Measurements from ENCODE around the gene CHRNE. TPM values are rescaled to one million over a fixed set of nuclear protein-coding genes. Genes with fewer than 3 reads are reported as not detected.

CHRNE gene
- total and polyA plus RNA-seq, 2 donors (not counting 1 experiment from before 2014, with no cell fraction given), result 0.19 to 0.66 TPM

GRCh38 chr17:4862720-4863119, 40.2 kb downstream of the CHRNE start:
- Histone ChIP-seq H3K27me3 (ENCODE audit: control insufficient read depth, insufficient read depth, low read length) (no peaks in the 10 kb centered on the region), H3K79me2 (ENCODE audit: control insufficient read depth, insufficient read depth, low read length) (no peaks in the 10 kb centered on the region), H3K4me3 (replicated peaks in 1 of 4; ENCODE audit: control extremely low read depth in 1 of 4, insufficient read depth in 1 of 4, low read depth in 3 of 4, low read length in 4 of 4) (no peak overlapping the region), H3K9me3 (ENCODE audit: control insufficient read depth, insufficient read depth, low read depth, low read length) (no peaks in the 10 kb centered on the region), H3K9ac (ENCODE audit: insufficient read depth, low read length) (no peak overlapping the region), H2AFZ (ENCODE audit: low read length) (no peak overlapping the region), H3K27ac (ENCODE audit: insufficient read depth, low read length) (no peak overlapping the region), H4K20me1 (ENCODE audit: control insufficient read depth, extremely low read depth, insufficient read depth, low read length) (no peaks in the 10 kb centered on the region), H3K4me2 (ENCODE audit: extremely low read depth, insufficient read depth, low read length) (no peak overlapping the region), H3K4me1 (ENCODE audit: control insufficient read depth, extremely low read depth, insufficient read depth, low read length) (no peaks in the 10 kb centered on the region), H3K36me3 (ENCODE audit: control insufficient read depth, insufficient read depth, low read length) (no peaks in the 10 kb centered on the region)
- no peak for DNase-seq (ENCODE audit: low read depth in 2 of 2)
- TF ChIP-seq CTCF (conservative IDR thresholded peaks at IDR 0.05 in 1 of 2, IDR thresholded peaks at IDR 0.05 in 1 of 2; ENCODE audit: low read depth in 1 of 2, low read length in 2 of 2) (no peak), EZH2 (IDR thresholded peaks at IDR 0.05; ENCODE audit: low read length, missing control alignments) (no peak)

DNA sequence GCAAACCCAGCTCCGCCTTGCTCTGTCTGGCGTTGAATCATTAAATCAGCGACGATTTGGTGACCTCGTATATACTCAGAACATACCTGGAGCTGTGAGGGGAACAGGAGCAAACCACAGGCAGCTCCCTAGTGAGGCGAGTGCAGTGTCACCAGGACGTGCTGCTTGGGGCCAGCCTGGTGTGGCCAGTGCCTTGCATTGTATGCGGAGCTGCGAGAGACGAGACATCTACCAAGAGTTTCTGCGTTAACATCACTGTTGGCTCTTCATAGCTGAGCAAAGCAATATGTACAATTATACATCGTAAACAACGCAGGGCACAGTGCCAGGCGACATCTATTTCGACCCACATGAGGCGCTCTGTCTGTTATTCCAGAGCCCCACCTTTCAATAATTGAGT, 41.8 kb downstream of the CHRNE start:
- no peaks in the 10 kb centered on the region for H3K4me1 ChIP-seq (ENCODE audit: control insufficient read depth, extremely low read depth, insufficient read depth, low read length)
- H3K27ac ChIP-seq (ENCODE audit: insufficient read depth, low read length), result no peak overlapping the region
- H3K4me3 ChIP-seq (replicated peaks in 1 of 4; ENCODE audit: control extremely low read depth in 1 of 4, insufficient read depth in 1 of 4, low read depth in 3 of 4, low read length in 4 of 4), result no peak overlapping the region
- H3K9ac ChIP-seq (ENCODE audit: insufficient read depth, low read length), result no peak overlapping the region
- H3K4me2 ChIP-seq (ENCODE audit: extremely low read depth, insufficient read depth, low read length), result no peak overlapping the region
- no peaks in the 10 kb centered on the region for H3K9me3 ChIP-seq (ENCODE audit: control insufficient read depth, insufficient read depth, low read depth, low read length)
- H3K27me3 ChIP-seq (ENCODE audit: control insufficient read depth, insufficient read depth, low read length), result no peaks in the 10 kb centered on the region
- TF ChIP-seq CTCF (conservative IDR thresholded peaks at IDR 0.05 in 1 of 2, IDR thresholded peaks at IDR 0.05 in 1 of 2; ENCODE audit: low read depth in 1 of 2, low read length in 2 of 2), result no peak
- TF ChIP-seq EZH2 (IDR thresholded peaks at IDR 0.05; ENCODE audit: low read length, missing control alignments), result no peak
- H3K36me3 ChIP-seq (ENCODE audit: control insufficient read depth, insufficient read depth, low read length), result no peaks in the 10 kb centered on the region
- H4K20me1 ChIP-seq (ENCODE audit: control insufficient read depth, extremely low read depth, insufficient read depth, low read length), result no peaks in the 10 kb centered on the region
- H2AFZ ChIP-seq (ENCODE audit: low read length), result no peak overlapping the region
- no peak for DNase-seq (ENCODE audit: low read depth in 2 of 2)
- no peaks in the 10 kb centered on the region for H3K79me2 ChIP-seq (ENCODE audit: control insufficient read depth, insufficient read depth, low read length)

GRCh38 chr17:4860651-4861050, 42.2 kb downstream of the CHRNE start:
- Histone ChIP-seq H3K36me3 (ENCODE audit: control insufficient read depth, insufficient read depth, low read length) (no peaks in the 10 kb centered on the region), H3K4me3 (replicated peaks in 1 of 4; ENCODE audit: control extremely low read depth in 1 of 4, insufficient read depth in 1 of 4, low read depth in 3 of 4, low read length in 4 of 4) (no peak overlapping the region), H3K27ac (ENCODE audit: insufficient read depth, low read length) (no peak overlapping the region), H2AFZ (ENCODE audit: low read length) (no peak overlapping the region), H3K79me2 (ENCODE audit: control insufficient read depth, insufficient read depth, low read length) (no peaks in the 10 kb centered on the region), H4K20me1 (ENCODE audit: control insufficient read depth, extremely low read depth, insufficient read depth, low read length) (no peaks in the 10 kb centered on the region), H3K9me3 (ENCODE audit: control insufficient read depth, insufficient read depth, low read depth, low read length) (no peaks in the 10 kb centered on the region), H3K4me2 (ENCODE audit: extremely low read depth, insufficient read depth, low read length) (no peak overlapping the region), H3K4me1 (ENCODE audit: control insufficient read depth, extremely low read depth, insufficient read depth, low read length) (no peaks in the 10 kb centered on the region), H3K27me3 (ENCODE audit: control insufficient read depth, insufficient read depth, low read length) (no peaks in the 10 kb centered on the region), H3K9ac (ENCODE audit: insufficient read depth, low read length) (no peak overlapping the region)
- DNase-seq (ENCODE audit: low read depth in 2 of 2), result no peak
- TF ChIP-seq EZH2 (IDR thresholded peaks at IDR 0.05; ENCODE audit: low read length, missing control alignments) (no peak), CTCF (conservative IDR thresholded peaks at IDR 0.05 in 1 of 2, IDR thresholded peaks at IDR 0.05 in 1 of 2; ENCODE audit: low read depth in 1 of 2, low read length in 2 of 2) (no peak)

Measured in fibroblast of lung (primary cell).